Lung (tissue), 13 donors: ENCODE measurements around the gene GPR61. TPM values are rescaled to one million over a fixed set of nuclear protein-coding genes. Genes with fewer than 3 reads are reported as not detected.

Experiments
- ATAC-seq: fragments of 200-7000 bp; cut with Tn5 transposase; one replicate; pipeline ENCODE4 v1.9.1; 2020; ENCODE audit warnings: moderate number of reproducible peaks; ENCODE audit not compliant: insufficient read depth, low FRiP score
- DNase-seq, 3 donors: peaks; one replicate each; pipeline ENCODE4 v3.0.0-alpha.2; 2013 to 2017
- H3K27ac ChIP-seq, 2 donors: one replicate each; pipeline ENCODE4 v1.5.1; 2013; ENCODE audit warnings: mild to moderate bottlenecking in 2 of 2, moderate library complexity in 2 of 2, control low read depth in 1 of 2, inconsistent platforms in 1 of 2, low read depth in 1 of 2, low read length in 1 of 2
- H3K27me3 ChIP-seq, 3 donors: one replicate each; pipeline ENCODE4 v1.5.1; 2013; ENCODE audit warnings: low read length in 2 of 3; ENCODE audit not compliant: control insufficient read depth in 3 of 3, insufficient read depth in 3 of 3
- H3K36me3 ChIP-seq, 4 donors: one replicate each; pipeline ENCODE4 v1.5.1; 2013; ENCODE audit warnings: low read length in 4 of 4, mild to moderate bottlenecking in 1 of 4, moderate library complexity in 1 of 4; ENCODE audit not compliant: control insufficient read depth in 4 of 4, insufficient read depth in 4 of 4
- H3K4me1 ChIP-seq, 5 donors: one replicate each; pipeline ENCODE4 v1.5.1; 2013; ENCODE audit warnings: low read length in 5 of 5, mild to moderate bottlenecking in 2 of 5, moderate library complexity in 1 of 5; ENCODE audit not compliant: control insufficient read depth in 5 of 5, insufficient read depth in 5 of 5
- H3K4me3 ChIP-seq: one replicate; pipeline ENCODE4 v1.5.1; 2013; ENCODE audit warnings: mild to moderate bottlenecking, control low read depth, moderate library complexity
- H3K9ac ChIP-seq, 2 donors: one replicate each; pipeline ENCODE4 v1.5.1; 2013; ENCODE audit warnings: low read length in 2 of 2, control low read depth in 1 of 2; ENCODE audit not compliant: insufficient read depth in 1 of 2
- H3K9me3 ChIP-seq, 4 donors: one replicate each; pipeline ENCODE4 v1.5.1; 2013; ENCODE audit warnings: low read length in 3 of 4, mild to moderate bottlenecking in 1 of 4, moderate library complexity in 1 of 4; ENCODE audit not compliant: control insufficient read depth in 4 of 4, insufficient read depth in 3 of 4
- WGBS, 2 donors: extraction: QIAGEN DNeasy Blood & Tissue Kit; methylation state at CpG; one replicate each; pipeline ENCODE4 v1.1.7; 2013; 5-methylcytosine and 5-hydroxymethylcytosine counted together
- polyA plus RNA-seq, 2 donors: library from polyadenylated mRNA; stranded (reverse); fragments of 200-250 nt; gene quantifications; one replicate each; pipeline ENCODE4 v1.2.1, GENCODE V29; 2013
- small RNA-seq: library from RNA; depleted of rRNA; stranded (forward); fragments of <200 nt; gene quantifications from one replicate; pipeline ENCODE3, GENCODE V24; 2014; ENCODE audit warnings: low replicate concordance
- total RNA-seq, 2 donors: library from RNA; depleted of rRNA in 1 of 2; stranded (reverse); fragments of >200 nt in 1 of 2; gene quantifications; one replicate each; pipeline ENCODE4 v1.2.1, GENCODE V29; 2014 to 2021
- TF ChIP-seq, protein P1 (sequence below): IDR thresholded peaks from 2 replicates; pipeline ENCODE4 v1.5.1; 2012; ENCODE audit warnings: mild to moderate bottlenecking; ENCODE audit errors: control extremely low read depth, extremely low read depth
- donor health status: control.
- donor health status: control.
- donor health status: Bipolar disorder and iron deficiency.
- donor health status: healthy.
- donor health status: DM: yes; HTN: yes; CAD: no.

Gene GPR61
- total and polyA plus RNA-seq, 4 donors: not detected

- Histone ChIP-seq H3K27me3 (no peaks in the 10 kb centered on the region), H3K9ac (no peak overlapping the region), H3K4me3 (no peak overlapping the region), H3K36me3 (peaks cover 7 to 55% (median 32%) of the 10 kb centered on the region in 4 donors), H3K9me3 (no peaks in the 10 kb centered on the region), H3K27ac (no peak overlapping the region), H3K4me1 (no peaks in the 10 kb centered on the region)
- TF ChIP-seq, protein P1, sequence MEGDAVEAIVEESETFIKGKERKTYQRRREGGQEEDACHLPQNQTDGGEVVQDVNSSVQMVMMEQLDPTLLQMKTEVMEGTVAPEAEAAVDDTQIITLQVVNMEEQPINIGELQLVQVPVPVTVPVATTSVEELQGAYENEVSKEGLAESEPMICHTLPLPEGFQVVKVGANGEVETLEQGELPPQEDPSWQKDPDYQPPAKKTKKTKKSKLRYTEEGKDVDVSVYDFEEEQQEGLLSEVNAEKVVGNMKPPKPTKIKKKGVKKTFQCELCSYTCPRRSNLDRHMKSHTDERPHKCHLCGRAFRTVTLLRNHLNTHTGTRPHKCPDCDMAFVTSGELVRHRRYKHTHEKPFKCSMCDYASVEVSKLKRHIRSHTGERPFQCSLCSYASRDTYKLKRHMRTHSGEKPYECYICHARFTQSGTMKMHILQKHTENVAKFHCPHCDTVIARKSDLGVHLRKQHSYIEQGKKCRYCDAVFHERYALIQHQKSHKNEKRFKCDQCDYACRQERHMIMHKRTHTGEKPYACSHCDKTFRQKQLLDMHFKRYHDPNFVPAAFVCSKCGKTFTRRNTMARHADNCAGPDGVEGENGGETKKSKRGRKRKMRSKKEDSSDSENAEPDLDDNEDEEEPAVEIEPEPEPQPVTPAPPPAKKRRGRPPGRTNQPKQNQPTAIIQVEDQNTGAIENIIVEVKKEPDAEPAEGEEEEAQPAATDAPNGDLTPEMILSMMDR: no peak
- ATAC-seq: no peak
- no peak for DNase-seq
Measured at GRCh38 chr1:109589679-109590078, 50.0 kb downstream of the GPR61 start.

DNA sequence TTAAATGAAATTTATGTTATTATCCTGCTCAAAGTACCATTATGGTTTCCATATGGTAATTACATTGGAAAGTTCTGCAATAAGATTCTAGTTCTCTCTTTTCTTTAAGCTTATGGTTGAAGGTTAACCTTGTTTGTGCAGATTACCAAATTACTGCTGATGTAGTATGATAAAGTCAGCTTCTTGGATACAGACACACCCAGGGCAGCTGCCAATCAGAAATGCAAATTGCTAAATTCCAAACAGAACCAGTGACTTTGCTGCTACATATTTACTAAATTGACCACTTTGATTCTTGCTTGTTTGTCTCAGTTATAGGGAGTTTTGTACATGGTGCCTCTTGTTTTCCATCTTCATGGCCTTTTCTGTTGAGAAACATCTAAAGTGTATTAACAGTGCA lies 53.2 kb downstream of the GPR61 start:
- H3K27me3 ChIP-seq: no peaks in the 10 kb centered on the region
- DNase-seq (no peak), ATAC-seq (no peak)
- TF ChIP-seq, protein P1: no peak
- H3K27ac ChIP-seq: no peak overlapping the region
- H3K9me3 ChIP-seq: no peaks in the 10 kb centered on the region
- no peak overlapping the region for H3K4me3 ChIP-seq
- H3K9ac ChIP-seq: no peak overlapping the region
- no peaks in the 10 kb centered on the region for H3K4me1 ChIP-seq
- peaks cover 4 to 28% (median 19%) of the 10 kb centered on the region in 4 donors for H3K36me3 ChIP-seq

- Histone ChIP-seq H3K9ac (no peak overlapping the region), H3K4me1 (no peaks in the 10 kb centered on the region)
- WGBS, 2 donors: 89 to 90% methylated on average over 2 of the region's 2 CpGs
Measured at GRCh38 chr1:109595531-109595930, 55.9 kb downstream of the GPR61 start.

More at GRCh38 chr1:109595531-109595930, 55.9 kb downstream of the GPR61 start:
- Histone ChIP-seq H3K9me3 (no peaks in the 10 kb centered on the region), H3K27me3 (no peaks in the 10 kb centered on the region), H3K4me3 (no peak overlapping the region), H3K27ac (no peak overlapping the region), H3K36me3 (peaks cover 3 to 25% (median 15%) of the 10 kb centered on the region in 4 donors)
- no peak for DNase-seq
- no peak for ATAC-seq
- TF ChIP-seq, protein P1: no peak

Small RNA genes within 50 kb of the gene (small RNA-seq; reads per million reads assigned to genes)
- gene RNU6V: not detected

Other genes with a start within 250 kb of the GPR61 start
- gene MYBPHL, start 232.9 kb upstream of the GPR61 start, total RNA-seq: 1 to 10 TPM; 1.1 to 1.7 TPM
- gene MYBPHL, start 232.9 kb upstream of the GPR61 start, polyA plus RNA-seq: 1 to 10 TPM in 1 of 2 donors, under 1 TPM in 1; 0.34 to 3.3 TPM
- gene SORT1, start 142.0 kb upstream of the GPR61 start, total RNA-seq: 100 to 1,000 TPM in 1 of 2 donors, 10 to 100 TPM in 1; 61.7 to 135 TPM
- gene SORT1, start 142.0 kb upstream of the GPR61 start, polyA plus RNA-seq: 10 to 100 TPM; 39.0 to 53.1 TPM
- 10 to 100 TPM; 33.8 to 93.0 TPM for gene PSMA5, start 113.4 kb upstream of the GPR61 start, total RNA-seq
- 10 to 100 TPM; 57.1 to 86.6 TPM for gene PSMA5, start 113.4 kb upstream of the GPR61 start, polyA plus RNA-seq
- gene SYPL2, start 73.3 kb upstream of the GPR61 start, total RNA-seq: 1 to 10 TPM in 1 of 2 donors, under 1 TPM in 1; 0.31 to 1.4 TPM
- gene SYPL2, start 73.3 kb upstream of the GPR61 start, polyA plus RNA-seq: 1 to 10 TPM in 1 of 2 donors, under 1 TPM in 1; 0.81 to 1.3 TPM
- 1 to 10 TPM; 2.6 to 4.5 TPM for gene ATXN7L2, start 56.0 kb upstream of the GPR61 start, total RNA-seq
- 1 to 10 TPM; 4.2 to 6.0 TPM for gene ATXN7L2, start 56.0 kb upstream of the GPR61 start, polyA plus RNA-seq
- gene CYB561D1, start 45.8 kb upstream of the GPR61 start, total RNA-seq: 10 to 100 TPM in 1 of 2 donors, 1 to 10 TPM in 1; 3.4 to 13.6 TPM
- 1 to 10 TPM; 4.2 to 8.2 TPM for gene CYB561D1, start 45.8 kb upstream of the GPR61 start, polyA plus RNA-seq
- gene AMIGO1, start 30.1 kb upstream of the GPR61 start, total RNA-seq: 1 to 10 TPM; 3.9 to 6.3 TPM
- 1 to 10 TPM; 2.4 to 2.9 TPM for gene AMIGO1, start 30.1 kb upstream of the GPR61 start, polyA plus RNA-seq
- 10 to 100 TPM in 1 of 2 donors, 1 to 10 TPM in 1; 7.1 to 10.4 TPM for gene GNAI3, start 8.7 kb downstream of the GPR61 start, total RNA-seq
- gene GNAI3, start 8.7 kb downstream of the GPR61 start, polyA plus RNA-seq: 1 to 10 TPM; 2.7 to 6.0 TPM
- not detected for gene GNAT2, start 79.7 kb downstream of the GPR61 start, total RNA-seq
- under 1 TPM in 1 of 2 donors, not detected in 1; 0.24 TPM for gene GNAT2, start 79.7 kb downstream of the GPR61 start, polyA plus RNA-seq
- 10 to 100 TPM; 35.8 to 57.4 TPM for gene AMPD2, start 80.0 kb downstream of the GPR61 start, total RNA-seq
- 10 to 100 TPM; 16.7 to 53.2 TPM for gene AMPD2, start 80.0 kb downstream of the GPR61 start, polyA plus RNA-seq
- 10 to 100 TPM; 18.6 to 19.7 TPM for gene GSTM4, start 116.2 kb downstream of the GPR61 start, total RNA-seq
- 10 to 100 TPM in 1 of 2 donors, 1 to 10 TPM in 1; 8.8 to 17.1 TPM for gene GSTM4, start 116.2 kb downstream of the GPR61 start, polyA plus RNA-seq
- 100 to 1,000 TPM in 1 of 2 donors, 10 to 100 TPM in 1; 27.6 to 106 TPM for gene GSTM2, start 128.2 kb downstream of the GPR61 start, total RNA-seq
- 10 to 100 TPM in 1 of 2 donors, 1 to 10 TPM in 1; 7.7 to 51.7 TPM for gene GSTM2, start 128.2 kb downstream of the GPR61 start, polyA plus RNA-seq
- not detected for gene GSTM1, start 147.9 kb downstream of the GPR61 start, total RNA-seq
- gene GSTM1, start 147.9 kb downstream of the GPR61 start, polyA plus RNA-seq: 10 to 100 TPM in 1 of 2 donors, under 1 TPM in 1; 0.10 to 36.9 TPM
- 10 to 100 TPM in 1 of 2 donors, 1 to 10 TPM in 1; 6.2 to 23.7 TPM for gene GSTM5, start 172.4 kb downstream of the GPR61 start, total RNA-seq
- 1 to 10 TPM; 2.9 to 7.9 TPM for gene GSTM5, start 172.4 kb downstream of the GPR61 start, polyA plus RNA-seq
- gene GSTM3, start 201.2 kb downstream of the GPR61 start, total RNA-seq: 10 to 100 TPM; 11.0 to 39.5 TPM
- gene GSTM3, start 201.2 kb downstream of the GPR61 start, polyA plus RNA-seq: 10 to 100 TPM; 21.7 to 24.1 TPM
- gene EPS8L3, start 224.1 kb downstream of the GPR61 start, total RNA-seq: under 1 TPM in 1 of 2 donors, not detected in 1; 0.52 TPM
- under 1 TPM in 1 of 2 donors, not detected in 1; 0.10 TPM for gene EPS8L3, start 224.1 kb downstream of the GPR61 start, polyA plus RNA-seq